Fibroblast of lung (primary cell): Measurements from ENCODE around the gene PLEKHN1. TPM values are rescaled to one million over a fixed set of nuclear protein-coding genes. Genes with fewer than 3 reads are reported as not detected.

Experiments
- DNase-seq, 2 donors: peaks; one replicate each; pipeline versions ENCODE4 v3.0.0 to v3.0.0-alpha.2; 2010; ENCODE audit warnings: low read depth in 2 of 2
- H2AFZ ChIP-seq: 2 replicates; pipeline ENCODE4 v1.5.1; 2012; ENCODE audit warnings: low read length, control low read depth, inconsistent platforms
- H3K27ac ChIP-seq: 2 replicates; pipeline ENCODE4 v1.5.1; 2011; ENCODE audit warnings: low read length, control low read depth; ENCODE audit not compliant: insufficient read depth
- H3K27me3 ChIP-seq: 2 replicates; pipeline ENCODE4 v1.5.1; 2011; ENCODE audit warnings: mild to moderate bottlenecking, low read length; ENCODE audit not compliant: control insufficient read depth, insufficient read depth
- H3K36me3 ChIP-seq: 2 replicates; pipeline ENCODE4 v1.5.1; 2011; ENCODE audit warnings: low read length; ENCODE audit not compliant: control insufficient read depth, insufficient read depth
- H3K4me1 ChIP-seq: 2 replicates; pipeline ENCODE4 v1.5.1; 2011; ENCODE audit warnings: low read length; ENCODE audit not compliant: control insufficient read depth, insufficient read depth; ENCODE audit errors: extremely low read depth
- H3K4me2 ChIP-seq: 2 replicates; pipeline ENCODE4 v1.5.1; 2011; ENCODE audit warnings: low read length, control low read depth; ENCODE audit not compliant: insufficient read depth; ENCODE audit errors: extremely low read depth
- H3K4me3 ChIP-seq, 4 experiments: fragments of 200-600 bp in 1 of 4; sonication (generic) in 1 of 4; replicated peaks in 1 of 4; 2 replicates each; pipeline ENCODE4 v1.5.1; 2011 to 2016; ENCODE audit warnings: low read length in 4 of 4, low read depth in 3 of 4, mild to moderate bottlenecking in 3 of 4, control low read depth in 2 of 4, inconsistent platforms in 1 of 4, mixed read lengths in 1 of 4; ENCODE audit not compliant: insufficient read depth in 1 of 4; ENCODE audit errors: control extremely low read depth in 1 of 4
- H3K79me2 ChIP-seq: 2 replicates; pipeline ENCODE4 v1.5.1; 2012; ENCODE audit warnings: mild to moderate bottlenecking, low read length, inconsistent platforms; ENCODE audit not compliant: control insufficient read depth, insufficient read depth
- H3K9ac ChIP-seq: 2 replicates; pipeline ENCODE4 v1.5.1; 2011; ENCODE audit warnings: mild to moderate bottlenecking, low read length, control low read depth; ENCODE audit not compliant: insufficient read depth
- H3K9me3 ChIP-seq: 2 replicates; pipeline ENCODE4 v1.5.1; 2012; ENCODE audit warnings: low read depth, low read length; ENCODE audit not compliant: control insufficient read depth, insufficient read depth
- H4K20me1 ChIP-seq: 2 replicates; pipeline ENCODE4 v1.5.1; 2011; ENCODE audit warnings: low read length; ENCODE audit not compliant: control insufficient read depth, insufficient read depth; ENCODE audit errors: extremely low read depth
- EZH2 ChIP-seq: IDR thresholded peaks from 2 replicates; pipeline ENCODE4 v1.5.1; 2012; ENCODE audit warnings: low read length, control low read depth, mild to moderate bottlenecking; ENCODE audit errors: missing control alignments
- polyA plus RNA-seq, 2 donors: library from polyadenylated mRNA; depleted of rRNA in 1 of 2; stranded (reverse) in 1 of 2; unstranded in 1 of 2; fragments of >200 nt; gene quantifications; 2 replicates each; pipeline ENCODE4 v1.2.1, GENCODE V29; 2011 to 2012; ENCODE audit warnings: missing spikeins in 1 of 2
- total RNA-seq: library from RNA; depleted of rRNA; stranded (reverse); fragments of >200 nt; gene quantifications from 2 replicates; pipeline ENCODE4 v1.2.1, GENCODE V29; 2014
- TF ChIP-seq, protein P1 (sequence below), 2 donors: IDR thresholded peaks in 1 of 2; conservative IDR thresholded peaks in 1 of 2; 1 replicate in 1 of 2; 2 replicates in 1 of 2; pipeline ENCODE4 v1.5.1; 2011 to 2012; ENCODE audit warnings: low read length in 2 of 2, control low read depth in 1 of 2, inconsistent platforms in 1 of 2, low read depth in 1 of 2, mild to moderate bottlenecking in 1 of 2

The PLEKHN1 gene
- total and polyA plus RNA-seq, 2 donors (not counting 1 experiment from before 2014, with no cell fraction given), result 0.17 to 0.41 TPM

DNA sequence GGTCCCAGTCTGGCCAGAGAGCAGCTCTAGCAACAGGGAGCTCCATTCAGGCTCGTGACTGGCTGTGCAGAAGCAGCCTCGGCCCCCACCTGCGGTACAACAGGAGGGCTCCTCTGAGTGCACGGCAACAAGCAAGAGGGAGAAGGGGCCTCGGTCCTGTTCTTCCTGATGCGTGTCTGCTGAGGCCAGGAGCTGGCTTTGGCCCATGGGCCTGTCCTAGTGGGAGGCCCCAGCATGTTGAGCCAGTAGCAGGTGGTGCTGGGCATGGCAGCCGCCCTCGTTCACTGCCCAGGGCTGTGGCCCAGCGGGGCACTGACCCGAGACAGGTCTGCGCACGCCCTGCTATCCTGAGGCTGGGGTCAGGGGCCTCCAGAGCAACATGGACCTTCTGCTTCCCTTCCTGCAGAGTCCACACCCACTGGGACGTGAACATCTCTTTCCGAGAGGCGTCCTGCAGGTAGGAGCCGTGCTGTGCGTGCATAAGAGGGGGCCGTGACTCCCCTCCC is 35.6 kb upstream of the PLEKHN1 start:
- H3K9ac ChIP-seq, result no peak overlapping the region
- DNase-seq, result no peak
- no peak for TF ChIP-seq EZH2
- TF ChIP-seq, protein P1, sequence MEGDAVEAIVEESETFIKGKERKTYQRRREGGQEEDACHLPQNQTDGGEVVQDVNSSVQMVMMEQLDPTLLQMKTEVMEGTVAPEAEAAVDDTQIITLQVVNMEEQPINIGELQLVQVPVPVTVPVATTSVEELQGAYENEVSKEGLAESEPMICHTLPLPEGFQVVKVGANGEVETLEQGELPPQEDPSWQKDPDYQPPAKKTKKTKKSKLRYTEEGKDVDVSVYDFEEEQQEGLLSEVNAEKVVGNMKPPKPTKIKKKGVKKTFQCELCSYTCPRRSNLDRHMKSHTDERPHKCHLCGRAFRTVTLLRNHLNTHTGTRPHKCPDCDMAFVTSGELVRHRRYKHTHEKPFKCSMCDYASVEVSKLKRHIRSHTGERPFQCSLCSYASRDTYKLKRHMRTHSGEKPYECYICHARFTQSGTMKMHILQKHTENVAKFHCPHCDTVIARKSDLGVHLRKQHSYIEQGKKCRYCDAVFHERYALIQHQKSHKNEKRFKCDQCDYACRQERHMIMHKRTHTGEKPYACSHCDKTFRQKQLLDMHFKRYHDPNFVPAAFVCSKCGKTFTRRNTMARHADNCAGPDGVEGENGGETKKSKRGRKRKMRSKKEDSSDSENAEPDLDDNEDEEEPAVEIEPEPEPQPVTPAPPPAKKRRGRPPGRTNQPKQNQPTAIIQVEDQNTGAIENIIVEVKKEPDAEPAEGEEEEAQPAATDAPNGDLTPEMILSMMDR (conservative IDR thresholded peaks at IDR 0.05 in 1 of 2, IDR thresholded peaks at IDR 0.05 in 1 of 2; ENCODE audit: low read depth in 1 of 2, low read length in 2 of 2), result no peak
- H3K27ac ChIP-seq, result no peak overlapping the region
- peaks cover 22% of the 10 kb centered on the region for H3K27me3 ChIP-seq
- no peaks in the 10 kb centered on the region for H4K20me1 ChIP-seq
- no peak overlapping the region for H3K4me2 ChIP-seq
- no peaks in the 10 kb centered on the region for H3K9me3 ChIP-seq
- H3K79me2 ChIP-seq, result no peaks in the 10 kb centered on the region
- H3K4me3 ChIP-seq, result no peak overlapping the region
- H2AFZ ChIP-seq, result no peak overlapping the region
- no peaks in the 10 kb centered on the region for H3K4me1 ChIP-seq
- H3K36me3 ChIP-seq, result no peaks in the 10 kb centered on the region

DNA sequence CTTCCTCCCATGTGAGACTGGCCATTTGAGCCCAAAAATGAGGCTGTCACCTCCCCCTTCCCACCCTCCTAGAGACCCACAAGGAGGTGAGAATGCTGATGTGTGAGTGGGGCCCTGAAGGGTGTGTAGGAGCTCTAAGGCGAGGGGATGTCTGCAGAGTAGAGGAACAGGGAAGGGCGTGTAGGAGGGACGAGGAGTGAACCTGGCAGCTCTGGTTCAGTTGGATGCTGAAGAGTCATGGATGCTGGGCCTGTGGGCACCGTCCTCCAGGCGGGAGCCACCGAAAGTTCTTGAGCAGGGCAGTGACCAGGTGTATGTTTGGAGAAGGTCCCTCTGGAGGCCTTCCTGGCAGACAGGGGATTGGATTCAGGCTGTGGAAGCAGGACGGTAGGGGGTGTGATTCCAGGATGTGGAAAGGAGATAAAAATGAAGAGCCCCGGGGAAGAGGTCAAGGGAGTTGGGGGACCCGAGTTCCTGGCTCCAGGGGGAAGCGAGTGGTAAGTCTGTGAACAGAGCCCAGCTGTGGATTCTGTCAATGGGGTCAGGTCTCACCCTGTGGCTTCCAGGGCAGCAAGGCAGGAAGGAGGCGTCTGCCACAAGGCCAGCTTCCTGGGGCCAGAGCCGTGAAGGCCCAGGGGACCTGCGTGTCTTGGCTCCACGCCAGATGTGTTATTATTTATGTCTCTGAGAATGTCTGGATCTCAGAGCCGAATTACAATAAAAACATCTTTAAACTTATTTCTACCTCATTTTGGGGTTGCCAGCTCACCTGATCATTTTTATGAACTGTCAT is 34.7 kb upstream of the PLEKHN1 start:
- Histone ChIP-seq H3K27me3 (peaks cover 13% of the 10 kb centered on the region), H3K9me3 (no peaks in the 10 kb centered on the region), H3K27ac (no peak overlapping the region), H3K4me2 (no peak overlapping the region), H3K9ac (no peak overlapping the region), H3K79me2 (no peaks in the 10 kb centered on the region), H2AFZ (no peak overlapping the region), H4K20me1 (no peaks in the 10 kb centered on the region), H3K36me3 (no peaks in the 10 kb centered on the region), H3K4me1 (no peaks in the 10 kb centered on the region), H3K4me3 (no peak overlapping the region)
- TF ChIP-seq, protein P1 (conservative IDR thresholded peaks at IDR 0.05 in 1 of 2, IDR thresholded peaks at IDR 0.05 in 1 of 2; ENCODE audit: low read depth in 1 of 2, low read length in 2 of 2), result no peak
- no peak for TF ChIP-seq EZH2
- no peak for DNase-seq

DNA sequence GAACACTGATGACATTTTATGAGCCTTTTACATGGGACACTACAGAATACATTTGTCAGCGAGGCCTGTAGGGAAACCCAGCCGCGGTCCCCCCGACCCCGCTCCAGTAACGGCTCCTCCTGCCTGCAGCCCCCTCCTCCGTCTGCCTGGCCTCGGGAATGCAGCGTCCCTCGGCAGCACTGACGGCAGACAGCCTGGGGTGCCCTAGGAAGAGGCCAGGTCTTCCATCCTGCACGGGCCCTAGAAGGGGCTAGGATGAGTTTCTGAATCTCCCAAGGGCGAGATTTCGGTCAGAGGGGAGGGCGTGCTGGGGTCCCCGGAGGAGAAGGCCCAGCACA is 34.1 kb upstream of the PLEKHN1 start:
- Histone ChIP-seq H3K27me3 (peaks cover 12% of the 10 kb centered on the region), H3K4me2 (no peak overlapping the region), H3K4me1 (no peaks in the 10 kb centered on the region), H3K4me3 (no peak overlapping the region), H3K27ac (no peak overlapping the region), H3K9ac (no peak overlapping the region), H3K36me3 (no peaks in the 10 kb centered on the region), H4K20me1 (no peaks in the 10 kb centered on the region), H2AFZ (no peak overlapping the region), H3K9me3 (no peaks in the 10 kb centered on the region), H3K79me2 (no peaks in the 10 kb centered on the region)
- TF ChIP-seq, protein P1 (conservative IDR thresholded peaks at IDR 0.05 in 1 of 2, IDR thresholded peaks at IDR 0.05 in 1 of 2; ENCODE audit: low read depth in 1 of 2, low read length in 2 of 2), result no peak
- TF ChIP-seq EZH2, result no peak
- DNase-seq, result no peak
